ENCODE data around the gene NMNAT2. TPM values are rescaled to one million over a fixed set of nuclear protein-coding genes. Genes with fewer than 3 reads are reported as not detected.
A peak's percentile ranks its signal among the peaks of the same experiment; 100 is the strongest.

The NMNAT2 gene
- total and polyA plus RNA-seq, 10 of the 15 experiments (the other 5 are each of a cell fraction or from before 2014, with no cell fraction given) = 0.02 to 2.0 (median 0.60) TPM

DNA sequence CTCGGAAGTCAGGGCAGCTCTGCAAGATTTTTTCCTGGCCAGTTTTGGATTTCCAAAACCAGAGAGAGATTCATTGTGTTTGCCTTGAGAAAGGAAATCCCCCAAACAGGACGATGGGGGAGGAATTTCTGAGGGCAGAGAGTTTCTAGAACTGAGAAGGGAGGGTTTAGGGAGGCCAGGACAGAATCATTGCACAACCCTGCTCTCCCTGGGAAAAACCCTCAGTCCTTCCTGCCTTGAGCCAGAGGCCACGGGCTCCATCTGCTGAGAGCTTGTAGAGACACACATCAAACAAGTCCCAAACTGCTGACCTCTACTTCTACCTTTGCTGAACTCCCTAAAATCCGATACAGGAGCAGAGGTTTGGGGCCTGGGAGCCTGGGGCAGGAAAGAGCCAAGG is 99.7 kb downstream of the NMNAT2 start (continued):
- TF ChIP-seq, protein P1, sequence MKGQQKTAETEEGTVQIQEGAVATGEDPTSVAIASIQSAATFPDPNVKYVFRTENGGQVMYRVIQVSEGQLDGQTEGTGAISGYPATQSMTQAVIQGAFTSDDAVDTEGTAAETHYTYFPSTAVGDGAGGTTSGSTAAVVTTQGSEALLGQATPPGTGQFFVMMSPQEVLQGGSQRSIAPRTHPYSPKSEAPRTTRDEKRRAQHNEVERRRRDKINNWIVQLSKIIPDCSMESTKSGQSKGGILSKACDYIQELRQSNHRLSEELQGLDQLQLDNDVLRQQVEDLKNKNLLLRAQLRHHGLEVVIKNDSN (IDR thresholded peaks at IDR 0.05; ENCODE audit: borderline replicate concordance, extremely low read length, insufficient read depth, low read depth, low read length) = no peak
- TF ChIP-seq CHD4 (IDR thresholded peaks at IDR 0.05) = no peak
- TF ChIP-seq, protein P2, sequence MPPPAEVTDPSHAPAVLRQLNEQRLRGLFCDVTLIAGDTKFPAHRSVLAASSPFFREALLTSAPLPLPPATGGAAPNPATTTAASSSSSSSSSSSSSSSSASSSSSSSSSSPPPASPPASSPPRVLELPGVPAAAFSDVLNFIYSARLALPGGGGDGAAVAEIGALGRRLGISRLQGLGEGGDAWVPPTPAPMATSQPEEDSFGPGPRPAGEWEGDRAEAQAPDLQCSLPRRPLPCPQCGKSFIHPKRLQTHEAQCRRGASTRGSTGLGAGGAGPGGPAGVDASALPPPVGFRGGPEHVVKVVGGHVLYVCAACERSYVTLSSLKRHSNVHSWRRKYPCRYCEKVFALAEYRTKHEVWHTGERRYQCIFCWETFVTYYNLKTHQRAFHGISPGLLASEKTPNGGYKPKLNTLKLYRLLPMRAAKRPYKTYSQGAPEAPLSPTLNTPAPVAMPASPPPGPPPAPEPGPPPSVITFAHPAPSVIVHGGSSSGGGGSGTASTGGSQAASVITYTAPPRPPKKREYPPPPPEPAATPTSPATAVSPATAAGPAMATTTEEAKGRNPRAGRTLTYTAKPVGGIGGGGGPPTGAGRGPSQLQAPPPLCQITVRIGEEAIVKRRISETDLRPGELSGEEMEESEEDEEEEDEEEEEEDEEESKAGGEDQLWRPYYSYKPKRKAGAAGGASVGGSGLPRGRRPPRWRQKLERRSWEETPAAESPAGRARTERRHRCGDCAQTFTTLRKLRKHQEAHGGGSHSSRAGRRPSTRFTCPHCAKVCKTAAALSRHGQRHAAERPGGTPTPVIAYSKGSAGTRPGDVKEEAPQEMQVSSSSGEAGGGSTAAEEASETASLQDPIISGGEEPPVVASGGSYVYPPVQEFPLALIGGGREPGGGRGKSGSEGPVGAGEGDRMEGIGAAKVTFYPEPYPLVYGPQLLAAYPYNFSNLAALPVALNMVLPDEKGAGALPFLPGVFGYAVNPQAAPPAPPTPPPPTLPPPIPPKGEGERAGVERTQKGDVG (CRISPR knock-in tag; IDR thresholded peaks at IDR 0.05) = no peak
- TF ChIP-seq ZNF622 (IDR thresholded peaks at IDR 0.05) = no peak
- TF ChIP-seq, protein P3, sequence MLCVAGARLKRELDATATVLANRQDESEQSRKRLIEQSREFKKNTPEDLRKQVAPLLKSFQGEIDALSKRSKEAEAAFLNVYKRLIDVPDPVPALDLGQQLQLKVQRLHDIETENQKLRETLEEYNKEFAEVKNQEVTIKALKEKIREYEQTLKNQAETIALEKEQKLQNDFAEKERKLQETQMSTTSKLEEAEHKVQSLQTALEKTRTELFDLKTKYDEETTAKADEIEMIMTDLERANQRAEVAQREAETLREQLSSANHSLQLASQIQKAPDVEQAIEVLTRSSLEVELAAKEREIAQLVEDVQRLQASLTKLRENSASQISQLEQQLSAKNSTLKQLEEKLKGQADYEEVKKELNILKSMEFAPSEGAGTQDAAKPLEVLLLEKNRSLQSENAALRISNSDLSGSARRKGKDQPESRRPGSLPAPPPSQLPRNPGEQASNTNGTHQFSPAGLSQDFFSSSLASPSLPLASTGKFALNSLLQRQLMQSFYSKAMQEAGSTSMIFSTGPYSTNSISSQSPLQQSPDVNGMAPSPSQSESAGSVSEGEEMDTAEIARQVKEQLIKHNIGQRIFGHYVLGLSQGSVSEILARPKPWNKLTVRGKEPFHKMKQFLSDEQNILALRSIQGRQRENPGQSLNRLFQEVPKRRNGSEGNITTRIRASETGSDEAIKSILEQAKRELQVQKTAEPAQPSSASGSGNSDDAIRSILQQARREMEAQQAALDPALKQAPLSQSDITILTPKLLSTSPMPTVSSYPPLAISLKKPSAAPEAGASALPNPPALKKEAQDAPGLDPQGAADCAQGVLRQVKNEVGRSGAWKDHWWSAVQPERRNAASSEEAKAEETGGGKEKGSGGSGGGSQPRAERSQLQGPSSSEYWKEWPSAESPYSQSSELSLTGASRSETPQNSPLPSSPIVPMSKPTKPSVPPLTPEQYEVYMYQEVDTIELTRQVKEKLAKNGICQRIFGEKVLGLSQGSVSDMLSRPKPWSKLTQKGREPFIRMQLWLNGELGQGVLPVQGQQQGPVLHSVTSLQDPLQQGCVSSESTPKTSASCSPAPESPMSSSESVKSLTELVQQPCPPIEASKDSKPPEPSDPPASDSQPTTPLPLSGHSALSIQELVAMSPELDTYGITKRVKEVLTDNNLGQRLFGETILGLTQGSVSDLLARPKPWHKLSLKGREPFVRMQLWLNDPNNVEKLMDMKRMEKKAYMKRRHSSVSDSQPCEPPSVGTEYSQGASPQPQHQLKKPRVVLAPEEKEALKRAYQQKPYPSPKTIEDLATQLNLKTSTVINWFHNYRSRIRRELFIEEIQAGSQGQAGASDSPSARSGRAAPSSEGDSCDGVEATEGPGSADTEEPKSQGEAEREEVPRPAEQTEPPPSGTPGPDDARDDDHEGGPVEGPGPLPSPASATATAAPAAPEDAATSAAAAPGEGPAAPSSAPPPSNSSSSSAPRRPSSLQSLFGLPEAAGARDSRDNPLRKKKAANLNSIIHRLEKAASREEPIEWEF (IDR thresholded peaks at IDR 0.05; ENCODE audit: insufficient replicate concordance, low read depth, low read length) = no peak
- peak in 1 of 2 experiments; percentile 95; a peak in 2 of 4 replicates for TF ChIP-seq CEBPB (IDR thresholded peaks at IDR 0.05; ENCODE audit: borderline replicate concordance in 1 of 2, low read depth in 2 of 2, low read length in 2 of 2)
- TF ChIP-seq ZNF274 (IDR thresholded peaks at IDR 0.05; ENCODE audit: insufficient read depth, insufficient read length) = no peak
- TF ChIP-seq RAD21 (IDR thresholded peaks at IDR 0.05; ENCODE audit: insufficient read depth, low read depth, low read length) = peak; percentile 82
- TF ChIP-seq CHD1 (IDR thresholded peaks at IDR 0.05; ENCODE audit: low read depth, low read length) = no peak
- no peak for TF ChIP-seq CHD2 (IDR thresholded peaks at IDR 0.05; ENCODE audit: borderline replicate concordance, low read depth, low read length)
- TF ChIP-seq MEF2A (IDR thresholded peaks at IDR 0.05; ENCODE audit: insufficient read depth, low read depth, low read length) = no peak
- TF ChIP-seq SUZ12 (IDR thresholded peaks at IDR 0.05; ENCODE audit: unreplicated experiment) = no peak
- TF ChIP-seq, protein P4, sequence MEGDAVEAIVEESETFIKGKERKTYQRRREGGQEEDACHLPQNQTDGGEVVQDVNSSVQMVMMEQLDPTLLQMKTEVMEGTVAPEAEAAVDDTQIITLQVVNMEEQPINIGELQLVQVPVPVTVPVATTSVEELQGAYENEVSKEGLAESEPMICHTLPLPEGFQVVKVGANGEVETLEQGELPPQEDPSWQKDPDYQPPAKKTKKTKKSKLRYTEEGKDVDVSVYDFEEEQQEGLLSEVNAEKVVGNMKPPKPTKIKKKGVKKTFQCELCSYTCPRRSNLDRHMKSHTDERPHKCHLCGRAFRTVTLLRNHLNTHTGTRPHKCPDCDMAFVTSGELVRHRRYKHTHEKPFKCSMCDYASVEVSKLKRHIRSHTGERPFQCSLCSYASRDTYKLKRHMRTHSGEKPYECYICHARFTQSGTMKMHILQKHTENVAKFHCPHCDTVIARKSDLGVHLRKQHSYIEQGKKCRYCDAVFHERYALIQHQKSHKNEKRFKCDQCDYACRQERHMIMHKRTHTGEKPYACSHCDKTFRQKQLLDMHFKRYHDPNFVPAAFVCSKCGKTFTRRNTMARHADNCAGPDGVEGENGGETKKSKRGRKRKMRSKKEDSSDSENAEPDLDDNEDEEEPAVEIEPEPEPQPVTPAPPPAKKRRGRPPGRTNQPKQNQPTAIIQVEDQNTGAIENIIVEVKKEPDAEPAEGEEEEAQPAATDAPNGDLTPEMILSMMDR (IDR thresholded peaks at IDR 0.05 in 2 of 3, conservative IDR thresholded peaks at IDR 0.05 in 1 of 3; ENCODE audit: control insufficient read depth in 2 of 3, extremely low read depth in 1 of 3, insufficient read depth in 1 of 3, low read depth in 3 of 3, low read length in 3 of 3) = peak; percentile 44 to 92 (median 57); a peak in 5 of 6 replicates
- TF ChIP-seq SMC3 (IDR thresholded peaks at IDR 0.05; ENCODE audit: borderline replicate concordance, low read length) = peak; percentile 91; the same call in 1 of the 2 replicates
- TF ChIP-seq, protein P5, sequence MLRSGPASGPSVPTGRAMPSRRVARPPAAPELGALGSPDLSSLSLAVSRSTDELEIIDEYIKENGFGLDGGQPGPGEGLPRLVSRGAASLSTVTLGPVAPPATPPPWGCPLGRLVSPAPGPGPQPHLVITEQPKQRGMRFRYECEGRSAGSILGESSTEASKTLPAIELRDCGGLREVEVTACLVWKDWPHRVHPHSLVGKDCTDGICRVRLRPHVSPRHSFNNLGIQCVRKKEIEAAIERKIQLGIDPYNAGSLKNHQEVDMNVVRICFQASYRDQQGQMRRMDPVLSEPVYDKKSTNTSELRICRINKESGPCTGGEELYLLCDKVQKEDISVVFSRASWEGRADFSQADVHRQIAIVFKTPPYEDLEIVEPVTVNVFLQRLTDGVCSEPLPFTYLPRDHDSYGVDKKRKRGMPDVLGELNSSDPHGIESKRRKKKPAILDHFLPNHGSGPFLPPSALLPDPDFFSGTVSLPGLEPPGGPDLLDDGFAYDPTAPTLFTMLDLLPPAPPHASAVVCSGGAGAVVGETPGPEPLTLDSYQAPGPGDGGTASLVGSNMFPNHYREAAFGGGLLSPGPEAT (IDR thresholded peaks at IDR 0.05; ENCODE audit: low read depth) = peak; percentile 68
- TF ChIP-seq IKZF1 (conservative IDR thresholded peaks at IDR 0.05) = peak; percentile 67

All from GM12878 (cell line).